Effector memory CD8-positive, alpha-beta T cell (primary cell): ENCODE measurements around the gene CKAP2.
"Not testable (repeated sequence)": the region's sequence is repeated elsewhere in the genome, so short reads cannot be mapped to it uniquely, and the experiment has no call there.

ENCODE experiments used
- ATAC-seq: fragments of 150-1000 bp; cut with Tn5 transposase; replicated peaks from 2 replicates; pipeline ENCODE4 v1.10.0; 2021; ENCODE audit warnings: mild to moderate bottlenecking, moderate library complexity
- DNase-seq, 3 experiments: peaks; one replicate each; pipeline ENCODE4 v3.0.0; 2021
- H3K27ac Mint-ChIP-seq, 2 donors: one replicate each; pipeline ENCODE4 v1.8.0; 2022; ENCODE audit warnings: mild to moderate bottlenecking in 2 of 2, mixed read lengths in 2 of 2, moderate library complexity in 2 of 2
- H3K27me3 Mint-ChIP-seq, 2 donors: one replicate each; pipeline ENCODE4 v1.8.0; 2022; ENCODE audit warnings: mixed read lengths in 2 of 2
- H3K36me3 Mint-ChIP-seq: one replicate; pipeline ENCODE4 v1.8.0; 2022; ENCODE audit warnings: mild to moderate bottlenecking, moderate library complexity, mixed read lengths; ENCODE audit not compliant: insufficient read depth
- H3K4me1 Mint-ChIP-seq, 2 donors: one replicate each; pipeline ENCODE4 v1.8.0; 2022; ENCODE audit warnings: low read depth in 2 of 2, mixed read lengths in 2 of 2
- H3K4me3 Mint-ChIP-seq, 2 donors: one replicate each; pipeline ENCODE4 v1.8.0; 2022; ENCODE audit warnings: mild to moderate bottlenecking in 2 of 2, mixed read lengths in 2 of 2, moderate library complexity in 2 of 2
- H3K9me3 Mint-ChIP-seq, 2 donors: one replicate each; pipeline ENCODE4 v1.8.0; 2022; ENCODE audit warnings: mixed read lengths in 2 of 2

The CKAP2 gene

DNA sequence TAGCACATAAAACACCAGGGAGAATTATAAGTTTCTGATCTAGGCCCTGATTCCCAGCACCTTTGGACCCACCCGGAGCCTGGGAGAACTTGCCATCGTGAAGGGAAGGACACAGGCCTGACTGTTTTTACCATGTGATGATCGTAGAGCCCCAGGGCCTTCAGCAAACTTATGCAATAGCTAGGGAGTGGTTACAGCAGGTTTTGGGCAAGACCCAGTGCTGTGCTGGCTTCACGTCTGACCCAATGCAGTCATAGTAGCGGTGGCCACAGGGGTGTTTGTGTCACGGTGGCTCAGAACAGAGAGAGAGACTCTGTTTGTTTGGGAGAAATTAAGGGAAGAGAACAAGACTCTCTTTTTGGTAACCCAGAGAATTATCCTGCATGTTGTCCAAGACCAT lies 68.0 kb downstream of the CKAP2 start:
- H3K4me3 Mint-ChIP-seq, DNase-seq, ATAC-seq, H3K27ac Mint-ChIP-seq, H3K36me3 Mint-ChIP-seq, H3K4me1 Mint-ChIP-seq, H3K9me3 Mint-ChIP-seq: not testable (repeated sequence)
- peaks cover 0 to 31% of the 10 kb centered on the region in 2 donors for H3K27me3 Mint-ChIP-seq
